Fibroblast of skin of right biceps (primary cell): ENCODE measurements around the gene CFB.
"Not testable (repeated sequence)": the region's sequence is repeated elsewhere in the genome, so short reads cannot be mapped to it uniquely, and the experiment has no call there.

Experiments
- DNase-seq: peaks from one replicate; pipeline ENCODE4 v3.0.0-alpha.2; 2013

CFB gene

GRCh38 chr6:31915351-31915750 lies 30.5 kb upstream of the CFB start:
- no peak for DNase-seq

GRCh38 chr6:31915756-31916155 lies 30.1 kb upstream of the CFB start:
- DNase-seq, result no peak

GRCh38 chr6:31918069-31918720 lies 27.7 kb upstream of the CFB start:
- DNase-seq, result no peak

- DNase-seq, result no peak
Measured at GRCh38 chr6:31919624-31920303, 26.1 kb upstream of the CFB start.

- no peak for DNase-seq
Measured at GRCh38 chr6:31920811-31921210, 25.1 kb upstream of the CFB start.

- DNase-seq, result no peak
Measured at GRCh38 chr6:31922942-31923341, 23.0 kb upstream of the CFB start.

GRCh38 chr6:31927242-31927862 lies 18.5 kb upstream of the CFB start, which contains the start of gene C2:
C2 (plus strand) TSS chr6:31927717; CDS start chr6:31927753, 36 bp downstream.
- DNase-seq, result no peak

GRCh38 chr6:31927863-31928671 lies 17.8 kb upstream of the CFB start:
- no peak for DNase-seq

- no peak for DNase-seq
Measured at GRCh38 chr6:31928672-31928939, 17.3 kb upstream of the CFB start.

- no peak for DNase-seq
Measured at GRCh38 chr6:31930962-31931361, 14.9 kb upstream of the CFB start.

- not testable (repeated sequence) for DNase-seq
Measured at GRCh38 chr6:31932137-31932536, 13.8 kb upstream of the CFB start.

- no peak for DNase-seq
Measured at GRCh38 chr6:31933537-31933936, 12.4 kb upstream of the CFB start.

- DNase-seq, result no peak
Measured at GRCh38 chr6:31935021-31935420, 10.9 kb upstream of the CFB start.

- no peak for DNase-seq
Measured at GRCh38 chr6:31935823-31936222, 10.1 kb upstream of the CFB start.

- DNase-seq, result peak; percentile 28
Measured at GRCh38 chr6:31940256-31940664, 5.6 kb upstream of the CFB start.

- DNase-seq, result no peak
Measured at GRCh38 chr6:31943742-31944141, 2.2 kb upstream of the CFB start.

- no peak for DNase-seq
Measured at GRCh38 chr6:31945154-31945506, 765 bp upstream of the CFB start.

- DNase-seq, result no peak
Measured at GRCh38 chr6:31946370-31946885, 533 bp downstream of the CFB start.

- no peak for DNase-seq
Measured at GRCh38 chr6:31947070-31947675, 1.3 kb downstream of the CFB start.

- no peak for DNase-seq
Measured at GRCh38 chr6:31947864-31948263, 2.0 kb downstream of the CFB start.

- DNase-seq, result no peak
Measured at GRCh38 chr6:31948306-31948705, 2.4 kb downstream of the CFB start.

GRCh38 chr6:31948753-31949413 lies 3.0 kb downstream of the CFB start:
- DNase-seq, result peak; percentile 18
